HG02623 (cell line): ENCODE measurements around the gene NT5C1A.

Experiments used
- ATAC-seq: cut with Tn5 transposase; IDR thresholded peaks from one replicate; pipeline ENCODE4 v1.9.1; 2021; ENCODE audit warnings: moderate library complexity; ENCODE audit not compliant: unreplicated experiment

Gene NT5C1A

DNA sequence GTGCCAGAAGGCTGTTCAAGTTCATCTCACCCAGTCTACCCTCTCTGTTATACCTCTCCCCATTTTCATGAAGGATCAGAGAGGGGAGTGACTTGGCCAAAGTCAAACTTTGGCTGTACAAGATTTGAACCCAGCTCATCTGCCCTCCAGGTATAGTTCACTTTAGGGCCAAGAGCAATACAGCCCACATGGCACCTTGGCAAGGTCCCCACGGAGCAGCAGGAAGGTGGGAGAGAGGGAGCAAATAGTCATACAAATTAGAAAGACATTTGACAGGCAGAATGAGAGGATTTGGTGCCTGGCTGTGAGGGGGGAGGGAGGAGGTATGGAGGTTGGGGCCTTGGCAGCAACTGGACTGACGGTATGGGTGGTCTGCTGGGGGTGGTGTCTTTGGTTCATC lies 18.3 kb upstream of the NT5C1A start:
- ATAC-seq, result no peak

DNA sequence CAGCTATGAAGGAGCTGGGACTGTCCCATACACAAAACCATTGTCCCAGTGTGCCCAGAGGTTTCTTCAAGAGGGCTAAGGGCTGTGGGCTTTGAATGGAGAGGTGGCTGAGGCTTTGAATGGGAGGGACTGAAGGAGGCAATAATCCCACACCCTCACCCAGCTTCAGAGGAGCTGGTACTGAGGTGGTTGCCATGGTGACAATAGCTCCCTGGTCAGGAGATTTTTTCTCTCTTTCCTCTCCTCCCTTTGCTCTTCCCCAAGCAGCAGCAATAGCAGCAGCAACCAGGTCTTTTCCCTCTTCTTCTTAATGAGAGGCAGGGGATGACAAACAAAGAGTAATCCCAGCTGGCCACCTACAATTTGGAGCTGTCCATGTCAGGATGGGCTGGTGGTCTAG lies 17.7 kb upstream of the NT5C1A start:
- ATAC-seq, result no peak

DNA sequence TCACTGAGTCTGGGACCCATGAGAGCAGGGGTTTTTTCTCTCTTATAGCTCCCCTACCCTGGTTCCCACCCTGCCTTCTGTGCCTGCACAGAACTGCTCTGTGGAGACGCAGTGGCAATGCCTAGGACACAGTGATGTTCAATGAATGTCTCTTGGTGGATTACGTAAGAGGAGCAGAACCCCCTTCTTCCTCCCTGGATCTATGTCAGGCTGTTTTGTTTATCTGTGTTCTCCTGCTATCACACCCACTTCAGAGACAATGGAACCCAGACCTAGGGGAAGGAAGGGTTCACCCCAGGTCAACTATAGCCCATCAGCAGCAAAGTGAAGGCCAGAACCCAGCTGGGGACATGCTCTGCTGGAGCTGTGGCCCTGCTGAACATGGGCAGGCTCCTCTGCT lies 17.3 kb upstream of the NT5C1A start:
- ATAC-seq, result no peak

GRCh38 chr1:39688706-39689105 lies 16.8 kb upstream of the NT5C1A start:
- no peak for ATAC-seq

- ATAC-seq, result no peak
These were observed 15.3 kb upstream of the NT5C1A start for GRCh38 chr1:39687243-39687642.

DNA sequence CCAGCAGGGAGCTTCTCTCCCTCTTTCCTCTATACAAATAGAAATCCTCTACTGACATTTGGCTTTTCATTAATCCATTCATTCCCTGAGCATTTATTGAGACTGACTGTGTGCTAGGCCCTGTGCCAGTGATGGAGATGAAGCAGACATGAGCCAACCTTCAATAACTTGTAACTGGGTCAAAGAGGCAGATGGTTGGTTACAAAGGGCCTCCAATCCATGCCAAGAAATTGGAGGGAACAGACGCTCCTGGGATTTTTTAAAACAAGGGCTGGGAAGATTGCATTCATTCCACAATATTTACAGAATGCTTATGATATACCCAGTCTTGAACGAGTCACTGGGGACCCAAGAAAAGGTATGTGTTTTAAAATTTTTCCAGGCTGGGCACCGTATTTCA lies 13.2 kb upstream of the NT5C1A start:
- no peak for ATAC-seq

- ATAC-seq, result no peak
These were observed 12.4 kb upstream of the NT5C1A start for GRCh38 chr1:39684313-39684664.

GRCh38 chr1:39683591-39684312 lies 11.8 kb upstream of the NT5C1A start:
- ATAC-seq, result no peak

GRCh38 chr1:39681999-39682398 lies 10.1 kb upstream of the NT5C1A start:
- no peak for ATAC-seq

DNA sequence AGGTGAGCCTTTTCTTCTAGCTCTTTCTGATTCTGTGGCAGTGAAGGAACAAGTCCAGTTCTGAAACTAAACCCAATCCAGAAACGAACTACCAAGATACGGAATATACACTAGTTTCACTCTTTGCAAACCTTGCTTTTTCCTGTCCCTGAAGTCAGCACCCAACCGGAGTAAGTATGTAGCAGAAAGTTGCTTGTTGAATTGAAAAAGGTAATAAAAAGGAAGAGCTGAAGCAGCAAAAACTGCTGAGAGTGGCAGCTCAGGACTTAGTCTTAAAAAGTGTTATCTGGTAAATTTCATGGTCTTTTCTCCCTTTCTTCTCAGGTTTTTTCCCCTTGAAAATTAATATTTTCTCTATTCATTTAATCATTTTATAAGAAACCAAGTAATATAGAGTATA lies 9.4 kb upstream of the NT5C1A start:
- ATAC-seq, result no peak

GRCh38 chr1:39680751-39681150 lies 8.8 kb upstream of the NT5C1A start:
- ATAC-seq, result no peak

DNA sequence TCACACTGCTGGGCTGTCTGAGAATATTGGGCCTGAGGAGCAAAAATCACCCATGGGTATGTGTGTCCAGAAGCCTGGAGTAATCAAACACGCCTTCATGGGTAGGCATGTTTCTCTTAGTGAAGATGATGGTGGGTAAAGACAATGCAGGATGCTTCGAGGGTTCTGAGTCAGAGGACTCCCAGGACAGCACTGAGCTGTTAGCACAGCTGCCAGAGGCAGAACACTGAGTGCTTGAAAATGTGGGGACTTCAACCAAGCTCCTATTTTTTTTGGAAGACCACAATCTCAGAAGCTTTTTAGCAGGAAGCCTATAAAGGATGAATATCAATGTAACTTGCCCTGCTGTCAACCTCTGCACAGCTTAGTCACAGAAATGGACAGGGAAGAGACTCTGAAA lies 7.9 kb upstream of the NT5C1A start:
- no peak for ATAC-seq

- ATAC-seq, result no peak
These were observed 7.0 kb upstream of the NT5C1A start for GRCh38 chr1:39678889-39679288.

GRCh38 chr1:39677645-39678044 lies 5.7 kb upstream of the NT5C1A start:
- ATAC-seq, result no peak

DNA sequence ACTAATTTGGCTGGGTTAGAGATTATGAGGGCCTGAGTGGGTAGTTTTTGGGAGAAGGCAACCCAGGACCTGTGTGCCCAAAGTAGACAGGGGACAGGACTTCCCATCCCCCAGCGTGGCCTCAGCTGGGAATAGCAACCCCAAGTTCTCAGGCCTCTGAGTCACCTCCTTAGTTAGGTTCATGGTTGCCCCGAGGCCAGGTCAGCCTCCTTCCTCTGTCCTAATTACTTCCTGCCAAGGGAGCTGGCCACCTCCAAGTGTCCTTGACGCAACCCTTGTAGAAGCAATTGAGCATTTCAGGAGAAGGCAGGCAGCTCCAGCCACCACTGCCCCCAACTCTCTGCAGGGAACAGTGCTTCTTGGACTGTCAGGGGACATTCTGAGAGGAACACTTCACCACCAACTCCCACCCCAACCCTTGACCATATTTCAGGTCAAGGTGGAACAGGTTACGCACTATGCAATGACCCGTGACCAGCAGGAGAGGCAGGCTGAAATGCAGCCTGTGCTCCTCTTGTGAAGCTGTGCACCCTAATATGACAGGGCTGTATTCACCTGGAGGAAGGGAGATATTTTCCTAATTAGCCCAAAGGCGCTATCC lies 5.1 kb upstream of the NT5C1A start:
- no peak for ATAC-seq

GRCh38 chr1:39675220-39675619 lies 3.3 kb upstream of the NT5C1A start:
- no peak for ATAC-seq

- ATAC-seq, result no peak
These were observed 1.3 kb upstream of the NT5C1A start for GRCh38 chr1:39673215-39673614.

- ATAC-seq, result no peak
These were observed 642 bp upstream of the NT5C1A start for GRCh38 chr1:39672551-39672947.

DNA sequence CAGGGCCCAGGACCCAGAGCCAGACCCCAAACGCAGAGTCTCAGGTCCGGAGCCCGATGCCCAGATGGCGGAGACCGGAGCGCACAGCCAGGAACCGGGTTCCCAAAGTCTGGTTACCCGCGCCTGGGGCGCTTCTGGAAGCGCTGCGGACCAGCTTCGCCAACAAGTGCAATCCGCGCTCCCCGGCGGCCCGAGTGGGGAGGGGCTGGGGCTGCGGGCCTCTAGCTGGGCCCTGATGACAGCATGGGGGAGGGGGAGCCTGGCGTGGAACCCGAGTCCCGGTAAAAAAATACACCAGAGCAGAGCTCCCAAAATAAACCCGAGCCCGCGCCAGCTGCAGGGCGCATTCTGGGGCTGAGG lies 494 bp downstream of the NT5C1A start:
- no peak for ATAC-seq

- ATAC-seq, result no peak
These were observed 1.2 kb downstream of the NT5C1A start for GRCh38 chr1:39670689-39671088.

DNA sequence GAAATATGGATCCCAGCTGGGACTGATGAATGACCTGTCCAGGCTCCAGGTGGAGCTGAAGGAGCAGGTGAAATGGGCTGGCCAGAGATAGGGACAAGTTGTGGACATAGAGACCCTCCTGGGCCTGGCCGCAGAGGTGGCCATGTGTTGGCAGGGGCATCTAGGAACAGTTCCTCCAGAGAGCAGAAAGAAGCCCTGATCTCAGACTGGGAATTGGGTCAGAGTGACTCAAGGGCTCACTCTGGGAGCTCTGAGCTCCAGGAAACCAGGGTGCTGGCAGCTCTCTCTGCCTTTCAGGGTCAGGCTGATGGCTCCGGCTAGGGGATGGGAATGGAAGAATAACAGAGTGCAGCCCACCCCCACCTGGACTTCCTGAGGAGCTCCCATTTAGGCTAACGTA lies 3.0 kb downstream of the NT5C1A start:
- no peak for ATAC-seq

- ATAC-seq, result no peak
These were observed 3.8 kb downstream of the NT5C1A start for GRCh38 chr1:39668111-39668510.

- ATAC-seq, result peak; percentile 69
These were observed 5.1 kb downstream of the NT5C1A start for GRCh38 chr1:39666772-39667171.
